Renal cortex interstitium (tissue), 11 donors: ENCODE results near the gene AP5Z1. TPM values are rescaled to one million over a fixed set of nuclear protein-coding genes. Genes with fewer than 3 reads are reported as not detected.

Experiments
- DNase-seq, 11 donors: peaks; one replicate each; pipeline ENCODE4 v3.0.0-alpha.2; 2013; ENCODE audit warnings: low read depth in 9 of 11, low spot score in 4 of 11; ENCODE audit errors: extremely low read depth in 1 of 11
- polyA plus RNA-seq, 3 donors: library from polyadenylated mRNA; unstranded; fragments of 120-200 nt; gene quantifications; one replicate each; pipeline ENCODE4 v1.2.1, GENCODE V29; 2013; ENCODE audit not compliant: insufficient read length in 3 of 3

Gene AP5Z1
- polyA plus RNA-seq, 3 donors, result 14.9 to 31.4 (median 26.5) TPM

DNA sequence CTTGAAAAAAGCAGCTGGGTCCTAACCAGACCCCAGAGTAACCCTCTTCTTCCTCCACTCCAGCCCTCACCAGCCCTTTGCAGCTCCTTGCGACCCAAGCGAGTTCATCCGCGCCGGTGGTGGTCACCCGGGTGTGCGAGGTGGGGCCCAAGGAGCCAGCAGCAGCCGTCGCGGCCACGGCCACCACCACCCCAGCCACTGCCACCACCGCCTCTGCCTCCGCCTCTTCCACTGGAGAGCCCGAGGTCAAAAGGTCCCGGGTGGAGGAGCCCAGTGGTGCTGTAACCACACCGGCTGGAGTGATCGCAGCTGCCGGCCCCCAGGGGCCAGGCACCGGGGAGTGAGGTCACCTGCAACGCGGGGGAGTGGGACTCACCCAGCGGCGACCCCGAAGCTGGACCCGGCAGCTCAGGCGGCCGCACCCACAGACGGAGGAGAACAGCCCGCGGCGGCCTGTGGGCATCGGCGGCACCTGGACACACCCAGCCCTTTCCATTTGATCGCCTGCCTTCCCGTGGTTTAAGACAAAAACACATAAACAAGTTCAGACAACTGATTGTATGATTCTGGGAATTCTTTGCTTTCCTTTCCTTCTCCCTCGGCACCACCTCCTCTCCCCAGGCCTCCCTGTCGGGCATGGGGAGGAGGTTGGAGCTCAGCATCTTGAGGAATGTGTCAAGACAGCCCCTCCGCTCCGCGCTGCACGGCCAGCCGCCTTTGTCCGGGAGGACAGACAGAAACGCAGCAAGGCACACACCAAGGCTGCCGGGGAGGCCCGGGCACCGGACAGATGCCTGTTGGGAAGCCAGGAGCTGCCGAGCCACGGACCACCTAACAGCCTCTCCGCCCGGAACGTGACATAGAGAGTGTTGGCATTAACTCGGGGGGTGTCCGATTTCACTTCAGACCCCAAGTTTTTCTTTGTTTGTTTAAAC, 13.0 kb upstream of the AP5Z1 start:
- DNase-seq, result no peak

DNA sequence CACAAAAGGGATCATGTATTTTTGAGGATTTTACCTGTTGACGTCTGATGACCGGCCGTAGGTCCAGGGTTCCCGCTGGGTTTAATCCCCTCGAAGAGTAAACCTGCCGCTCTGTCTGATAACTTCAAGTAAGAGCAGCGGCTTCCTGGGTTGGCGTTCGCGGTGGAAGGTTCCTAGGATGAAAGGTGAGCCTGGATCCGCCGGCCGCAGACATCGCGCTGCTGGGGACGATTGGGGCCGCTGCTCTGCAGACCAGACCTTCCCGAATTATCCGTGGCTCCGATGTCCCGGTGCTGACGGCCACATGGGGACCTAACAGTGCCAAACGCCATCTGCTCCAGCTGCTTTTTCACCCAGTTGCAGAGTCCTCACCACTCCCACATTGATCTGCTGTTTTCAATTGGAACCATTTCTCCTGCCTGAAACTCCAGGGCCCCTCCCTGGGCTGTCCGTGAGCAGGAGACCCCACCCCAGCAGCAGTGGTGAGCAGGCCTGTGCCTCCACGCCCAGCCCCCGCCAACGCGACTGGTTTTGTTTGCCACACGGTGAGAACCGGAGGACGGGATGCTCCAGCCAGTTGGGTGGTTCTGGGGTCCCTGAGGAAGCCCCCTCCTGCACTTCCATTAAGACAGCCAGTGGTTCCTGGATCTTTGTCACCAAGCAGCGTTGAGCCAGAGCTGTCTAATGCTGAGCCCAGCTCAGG, 12.2 kb upstream of the AP5Z1 start:
- DNase-seq, result no peak

- DNase-seq, result no peak
These were observed 11.6 kb upstream of the AP5Z1 start for GRCh38 chr7:4763794-4764185.

- no peak for DNase-seq
These were observed 10.9 kb upstream of the AP5Z1 start for GRCh38 chr7:4764402-4765007.

- DNase-seq, result no peak
These were observed 9.5 kb upstream of the AP5Z1 start for GRCh38 chr7:4765776-4766490.

- DNase-seq, result no peak
These were observed 8.5 kb upstream of the AP5Z1 start for GRCh38 chr7:4766666-4767519.

- DNase-seq, result no peak
These were observed 6.5 kb upstream of the AP5Z1 start for GRCh38 chr7:4768597-4769569.

- DNase-seq, result no peak
These were observed 5.7 kb upstream of the AP5Z1 start for GRCh38 chr7:4769761-4770160.

DNA sequence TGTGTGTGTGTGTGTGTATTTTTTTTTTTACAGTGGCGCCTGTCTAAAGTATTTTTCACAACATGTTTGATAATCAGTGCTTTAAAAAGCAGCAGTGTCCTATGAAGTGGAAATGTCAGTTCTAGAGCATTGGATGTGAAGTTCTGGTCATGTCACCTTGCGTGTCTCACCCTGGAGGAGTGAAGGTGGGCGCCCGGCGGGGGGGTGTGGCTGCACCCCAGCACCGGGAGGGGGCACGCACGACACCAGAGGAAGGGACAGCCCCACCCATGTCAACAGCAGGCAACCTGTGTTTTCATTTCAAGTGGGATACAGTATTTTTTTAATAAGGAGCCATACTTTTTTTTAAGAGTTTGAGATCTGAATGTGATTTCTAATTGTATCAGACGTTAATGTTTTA, 4.5 kb upstream of the AP5Z1 start:
- no peak for DNase-seq

DNA sequence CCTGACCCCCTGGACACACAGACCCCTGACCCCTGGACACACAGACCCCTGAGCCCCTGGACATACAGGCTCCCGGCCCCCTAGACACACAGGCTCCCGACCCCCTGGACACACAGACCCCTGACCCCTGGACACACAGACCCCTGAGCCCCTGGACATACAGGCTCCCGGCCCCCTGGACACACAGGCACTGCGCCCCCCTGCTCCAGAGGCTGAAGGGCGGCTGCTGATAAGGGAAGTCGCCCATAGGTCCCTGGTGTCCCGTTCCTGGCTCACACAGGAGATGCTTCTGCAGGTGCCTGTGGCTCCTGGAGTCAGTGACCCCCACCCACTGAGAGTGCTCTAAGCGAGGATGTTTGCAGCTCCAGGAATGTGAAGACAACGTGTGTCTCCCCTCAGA, 3.7 kb upstream of the AP5Z1 start:
- no peak for DNase-seq

DNA sequence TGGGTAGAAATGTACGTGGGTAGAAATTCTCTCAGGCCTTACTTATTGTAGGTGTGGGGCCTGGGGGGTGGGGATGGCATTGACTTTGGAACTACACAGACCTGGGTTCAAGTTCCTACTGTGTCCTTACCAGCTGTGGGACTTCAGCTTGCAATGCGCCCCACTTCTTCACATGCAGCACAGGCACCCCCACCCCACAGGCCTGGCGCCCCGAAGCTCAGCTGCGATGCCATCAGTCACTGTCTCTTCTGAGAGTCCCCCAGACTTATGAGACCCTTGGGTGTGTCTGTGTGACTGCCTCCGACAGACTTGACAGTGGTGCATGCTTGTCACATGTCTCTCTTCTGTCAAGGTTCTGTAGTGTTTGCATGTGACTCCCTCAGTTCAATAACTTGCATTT, 3.1 kb upstream of the AP5Z1 start:
- no peak for DNase-seq

- DNase-seq, result no peak
These were observed 1.4 kb upstream of the AP5Z1 start for GRCh38 chr7:4774007-4774406.

- peak in 2 of 11 donors; percentile 35 to 54 for DNase-seq
These were observed 669 bp upstream of the AP5Z1 start for GRCh38 chr7:4774658-4775249.

DNA sequence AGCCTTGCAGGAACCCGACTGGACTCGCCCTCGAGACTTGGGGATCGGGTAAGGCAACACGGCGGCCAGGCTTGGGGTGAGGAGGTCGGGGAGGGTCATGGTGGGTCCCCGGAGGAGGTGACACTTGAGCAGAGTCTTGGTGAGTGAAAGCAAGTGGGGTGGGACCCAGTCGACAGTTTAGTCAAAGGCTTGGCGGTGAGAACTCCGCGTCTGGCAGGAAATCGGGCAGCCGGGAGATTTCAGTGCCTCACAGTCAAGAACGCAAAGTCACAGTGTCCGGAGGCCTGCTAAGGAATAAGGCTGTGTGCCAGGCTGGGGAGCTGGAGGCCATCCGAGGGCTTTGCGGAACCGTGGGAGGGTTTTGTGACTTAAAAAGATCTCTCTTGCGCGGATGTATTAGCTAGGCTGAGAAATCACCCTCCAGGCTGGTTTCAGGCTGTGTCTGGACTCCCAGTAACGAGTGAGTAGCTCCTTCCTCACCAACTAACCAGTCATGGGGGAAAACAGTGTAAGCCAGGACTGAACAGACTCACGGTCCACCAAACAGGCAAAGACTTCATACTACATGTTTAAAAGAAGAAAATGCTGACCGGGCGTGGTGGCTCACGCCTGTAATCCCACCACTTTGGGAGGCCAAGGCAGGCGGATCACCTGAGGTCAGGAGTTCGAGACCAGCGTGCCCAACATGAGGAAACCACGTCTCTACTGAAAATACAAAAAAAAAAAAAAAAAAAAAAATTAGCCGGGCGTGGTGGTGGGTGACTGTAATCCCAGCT, 613 bp downstream of the AP5Z1 start:
- peak in 1 of 11 donors; percentile 22 for DNase-seq

DNA sequence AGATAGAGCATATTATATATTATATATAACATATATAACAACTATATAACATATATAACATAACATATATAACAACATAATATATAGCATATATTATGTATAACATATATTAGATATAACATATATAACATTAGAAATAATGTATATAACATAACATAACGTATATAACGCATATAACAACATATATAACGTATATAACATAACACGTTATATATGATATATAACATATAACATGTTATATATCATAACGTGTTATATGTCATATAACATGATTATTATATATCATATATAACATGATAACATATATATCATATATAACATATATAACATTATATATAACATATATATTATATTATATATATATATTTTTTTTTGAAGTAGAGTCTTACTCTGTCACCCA, 3.7 kb downstream of the AP5Z1 start:
- no peak for DNase-seq

GRCh38 chr7:4781366-4782069, 6.1 kb downstream of the AP5Z1 start:
- DNase-seq, result no peak
